GM12878 (cell line): ENCODE data around the gene SERPINI1. TPM values are rescaled to one million over a fixed set of nuclear protein-coding genes. Genes with fewer than 3 reads are reported as not detected.

ENCODE experiments used
- ATAC-seq: fragments of 200-7000 bp; cut with Tn5 transposase; 3 replicates; pipeline ENCODE4 v1.9.1; 2020; ENCODE audit warnings: mild to moderate bottlenecking, moderate library complexity
- BruUV-seq: library from RNA; stranded (reverse); fragments of 400-500 nt; replicated peaks from 2 replicates; lab custom pipeline; 2021; lab: Mats Ljungman, UMichigan
- CTCF ChIA-PET: fragments of 300-600 bp; sonication (Branson Sonifier 250); formaldehyde crosslinking; extraction: SDS; loops from one replicate; lab custom pipeline; 2021; ENCODE audit warnings: inconsistent platforms; lab: Yijun Ruan, JAX
- POLR2A ChIA-PET: fragments of 350-600 bp; formaldehyde crosslinking; extraction: SDS; loops from one replicate; lab custom pipeline; 2021; ENCODE audit warnings: inconsistent platforms; lab: Charles Lee
- RAD21 ChIA-PET: fragments of 300-600 bp; sonication (Branson Sonifier 250); formaldehyde crosslinking; loops from one replicate; lab custom pipeline; 2023; ENCODE audit warnings: antibody characterized with exemption; ENCODE audit not compliant: unreplicated experiment; lab: Charles Lee
- SMC1A ChIA-PET: fragments of 300-600 bp; sonication (Branson Sonifier 250); formaldehyde crosslinking; loops from one replicate; lab custom pipeline; 2023; ENCODE audit not compliant: unreplicated experiment, uncharacterized antibody; lab: Charles Lee
- DNase-seq: peaks from one replicate; pipeline ENCODE4 v3.0.0-alpha.2; 2011; ENCODE audit warnings: low read depth, low spot score
- FAIRE-seq: peaks from 3 replicates; lab custom pipeline; 2011; peaks lifted over from hg19 to GRCh38; lab: Jason Lieb, UNC
- H2AFZ ChIP-seq: 2 replicates; pipeline ENCODE4 v1.6.0; 2011; ENCODE audit warnings: low read depth, low read length, control low read depth; ENCODE audit not compliant: control insufficient read depth
- H3K27ac ChIP-seq: 2 replicates; pipeline ENCODE4 v1.5.1; 2011; ENCODE audit warnings: control low read depth; ENCODE audit not compliant: control insufficient read depth, insufficient read depth
- H3K27me3 ChIP-seq, 2 experiments: replicated peaks in 1 of 2; 2 replicates each; pipeline versions ENCODE4 v1.6.0 to v1.6.1; 2011; ENCODE audit warnings: low read length in 1 of 2; ENCODE audit not compliant: control insufficient read depth in 2 of 2, insufficient read depth in 2 of 2
- H3K36me3 ChIP-seq, 2 experiments: 2 replicates each; pipeline ENCODE4 v1.5.1; 2011; ENCODE audit warnings: low read length in 1 of 2; ENCODE audit not compliant: control insufficient read depth in 2 of 2, insufficient read depth in 2 of 2
- H3K4me1 ChIP-seq: 2 replicates; pipeline ENCODE4 v1.6.1; 2011; ENCODE audit warnings: mild to moderate bottlenecking, low read length, moderate library complexity, mixed read lengths; ENCODE audit not compliant: control insufficient read depth, insufficient read depth
- H3K4me2 ChIP-seq: 2 replicates; pipeline ENCODE4 v1.6.0; 2011; ENCODE audit warnings: control low read depth; ENCODE audit not compliant: control insufficient read depth, insufficient read depth
- H3K4me3 ChIP-seq: fragments of 200-600 bp; sonication (generic); 2 replicates; pipeline ENCODE4 v1.5.1; 2016
- H3K79me2 ChIP-seq: 2 replicates; pipeline ENCODE4 v1.6.0; 2011; ENCODE audit warnings: low read length; ENCODE audit not compliant: control insufficient read depth, insufficient read depth
- H3K9ac ChIP-seq: 2 replicates; pipeline ENCODE4 v1.8.0; 2011; ENCODE audit warnings: low read length, control low read depth, mixed read lengths; ENCODE audit not compliant: control insufficient read depth, insufficient read depth
- H3K9me3 ChIP-seq: replicated peaks from 3 replicates; pipeline ENCODE4 v1.5.1; 2011; ENCODE audit warnings: mild to moderate bottlenecking, low read length; ENCODE audit not compliant: control insufficient read depth, insufficient read depth
- H4K20me1 ChIP-seq: 2 replicates; pipeline ENCODE4 v1.6.0; 2011; ENCODE audit not compliant: control insufficient read depth, insufficient read depth
- CBX5 ChIP-seq: sonication (generic); IDR thresholded peaks from 2 replicates; pipeline ENCODE4 v1.6.1; 2016; ENCODE audit warnings: low read depth, moderate library complexity, mild to moderate bottlenecking, inconsistent platforms
- CEBPZ ChIP-seq: fragments of 150-350 bp; IDR thresholded peaks from 2 replicates; pipeline ENCODE4 v1.6.1; 2016; ENCODE audit warnings: low read depth, low read length
- DPF2 ChIP-seq: fragments of 450-650 bp; IDR thresholded peaks from 2 replicates; pipeline ENCODE4 v1.6.1; 2017; ENCODE audit warnings: mild to moderate bottlenecking
- EP300 ChIP-seq, 2 experiments: fragments of 150-350 bp in 1 of 2; IDR thresholded peaks; 2 replicates each; pipeline ENCODE4 v1.6.1; 2011 to 2012; ENCODE audit warnings: low read depth in 2 of 2, low read length in 2 of 2, borderline replicate concordance in 1 of 2, improper control_type of control experiment in 1 of 2, inconsistent platforms in 1 of 2; ENCODE audit not compliant: control insufficient read depth in 1 of 2
- HDAC6 ChIP-seq: fragments of 200-600 bp; sonication (generic); IDR thresholded peaks from one replicate; pipeline ENCODE4 v1.8.0; 2017; ENCODE audit warnings: antibody characterized with exemption; ENCODE audit not compliant: unreplicated experiment
- MEF2A ChIP-seq: IDR thresholded peaks from 2 replicates; pipeline ENCODE4 v1.6.1; 2011; ENCODE audit warnings: low read depth, mild to moderate bottlenecking, low read length, moderate library complexity; ENCODE audit not compliant: insufficient read depth
- MLLT1 ChIP-seq: fragments of 450-650 bp; IDR thresholded peaks from 2 replicates; pipeline ENCODE4 v1.6.1; 2016; ENCODE audit warnings: mild to moderate bottlenecking
- POU2F2 ChIP-seq: IDR thresholded peaks from 3 replicates; pipeline ENCODE4 v1.6.1; 2011; ENCODE audit warnings: low read depth, mild to moderate bottlenecking, low read length, borderline replicate concordance
- RELB ChIP-seq: fragments of 450-650 bp; IDR thresholded peaks from 2 replicates; pipeline ENCODE4 v1.6.1; 2017; ENCODE audit warnings: low read depth, mild to moderate bottlenecking, moderate library complexity
- SRF ChIP-seq, 2 experiments: IDR thresholded peaks; 2 replicates each; pipeline ENCODE4 v1.6.1; 2011; ENCODE audit warnings: low read depth in 2 of 2, low read length in 2 of 2, mild to moderate bottlenecking in 1 of 2, moderate library complexity in 1 of 2
- SUZ12 ChIP-seq: fragments of 200-600 bp; sonication (generic); IDR thresholded peaks from one replicate; pipeline ENCODE4 v1.6.1; 2018; ENCODE audit warnings: antibody characterized with exemption, mild to moderate bottlenecking; ENCODE audit not compliant: unreplicated experiment
- TCF3 ChIP-seq: IDR thresholded peaks from 2 replicates; pipeline ENCODE4 v1.6.1; 2012; ENCODE audit warnings: low read depth, mild to moderate bottlenecking, low read length, borderline replicate concordance; ENCODE audit not compliant: insufficient read depth
- ZNF24 ChIP-seq: fragments of 450-650 bp; IDR thresholded peaks from 2 replicates; pipeline ENCODE4 v1.6.1; 2017; ENCODE audit warnings: antibody characterized with exemption, mild to moderate bottlenecking
- WGBS: methylation state at CpG from one replicate; pipeline ENCODE4 v1.1.6; 2016; ENCODE audit warnings: low lambda C conversion rate; ENCODE audit not compliant: insufficient replicate concordance, insufficient coverage; ENCODE audit errors: missing lambda C conversion rate; 5-methylcytosine and 5-hydroxymethylcytosine counted together
- in situ Hi-C: fragments of 300-500 bp; cut with MboI; formaldehyde crosslinking; loops from 9 replicates; pipeline ENCODE4 v1.14.3; 2018; ENCODE audit warnings: mixed read lengths
- intact Hi-C: fragments of 100-400 bp; cut with micrococcal nuclease; formaldehyde crosslinking; loops from one replicate; pipeline ENCODE4 v1.14.2; 2022; ENCODE audit not compliant: unreplicated experiment
- polyA plus RNA-seq, 11 experiments: library from polyadenylated mRNA; depleted of rRNA in 4 of 11; unstranded in 6 of 11; stranded (reverse) in 5 of 11; fragments of >200 nt; fragmentation: Nextera tagmentation in 4 of 11; fragmentation: Illumina TruSeq in 1 of 11; extraction: Ambion mirVana in 4 of 11; extraction: Trizol in 1 of 11; gene quantifications; 1 replicate in 1 of 11; 2 replicates in 10 of 11; pipeline versions ENCODE4 v1.2.1 to v1.2.3, GENCODE V29; 2011 to 2016; ENCODE audit warnings: inconsistent platforms in 2 of 11, missing spikeins in 2 of 11, low read depth in 1 of 11
- total RNA-seq, 4 experiments: library from RNA; depleted of rRNA in 3 of 4; stranded (reverse); fragments of >200 nt in 3 of 4; fragmentation: Illumina TruSeq in 1 of 4; extraction: Trizol in 1 of 4; gene quantifications; 2 replicates each; pipeline versions ENCODE4 v1.2.1 to v1.2.3, GENCODE V29; 2013 to 2021

Gene SERPINI1
- total and polyA plus RNA-seq, 10 of the 15 experiments (the other 5 are each of a cell fraction or from before 2014, with no cell fraction given) = 1.5 to 7.6 (median 3.6) TPM

- peak; percentile 98 for ATAC-seq
- BruUV-seq = no TSS peak
- H3K79me2 ChIP-seq = no peaks in the 10 kb centered on the region
- H3K9me3 ChIP-seq = no peaks in the 10 kb centered on the region
- peak overlapping the region; percentile 19; the same call in 1 of the 2 replicates for H3K27ac ChIP-seq
- H3K27me3 ChIP-seq = no peaks in the 10 kb centered on the region
- H4K20me1 ChIP-seq = no peaks in the 10 kb centered on the region
- no peak overlapping the region for H3K9ac ChIP-seq
- 12% methylated on average over 3 of the region's 3 CpGs for WGBS
- peak overlapping the region; percentile 76 for H3K4me2 ChIP-seq
- peak overlapping the region; percentile 87 for H2AFZ ChIP-seq
- in situ Hi-C loops = no loop called here
- SMC1A ChIA-PET = interaction anchor here (0.7 to 5.9 kb wide), 12 partner anchors 10 to 132 kb away, joined by 3 to 36 read pairs (median 6); partner anchors contain the start of genes PDCD10 and SERPINI1
- H3K4me3 ChIP-seq = peak overlapping the region; percentile 36; the same call in 1 of the 2 replicates
- peaks cover 23% of the 10 kb centered on the region for H3K4me1 ChIP-seq
- CTCF ChIA-PET = interaction anchor here (1.1 to 5.7 kb wide), 6 partner anchors 9 to 370 kb away, joined by 5 to 29 read pairs (median 6); partner anchors contain the start of genes PDCD10, SERPINI1 and ZBBX
- peak; percentile 52 for DNase-seq
- no peaks in the 10 kb centered on the region for H3K36me3 ChIP-seq
- RAD21 ChIA-PET = interaction anchor here (0.8 to 3.0 kb wide), 8 partner anchors 9 to 65 kb away, joined by 3 to 17 read pairs (median 6); partner anchors contain the start of genes PDCD10 and SERPINI1
- intact Hi-C loops = no loop called here
- POLR2A ChIA-PET = interaction anchor here (0.7 to 2.7 kb wide), 3 partner anchors 8 to 15 kb away, joined by 3 to 14 read pairs (median 3); partner anchors contain the start of genes PDCD10 and SERPINI1
- FAIRE-seq = peak; percentile 94
- TF ChIP-seq CEBPZ (no peak), POU2F2 (peak; percentile 40; the same call in 1 of the 3 replicates), SRF (IDR thresholded peaks at IDR 0.05; ENCODE audit: low read depth in 2 of 2, low read length in 2 of 2) (no peak), HDAC6 (no peak), ZNF24 (peak; percentile 10; the same call in 1 of the 2 replicates), DPF2 (peak; percentile 36; the same call in 1 of the 2 replicates), RELB (peak; percentile 76; the same call in 1 of the 2 replicates), MLLT1 (no peak), CBX5 (no peak), SUZ12 (no peak), TCF3 (no peak), MEF2A (peak; percentile 88), EP300 (IDR thresholded peaks at IDR 0.05; ENCODE audit: borderline replicate concordance in 1 of 2, control insufficient read depth in 1 of 2, low read depth in 2 of 2, low read length in 2 of 2) (peak in 1 of 2 experiments; percentile 73; a peak in 2 of 4 replicates)
These were observed 14.9 kb downstream of the SERPINI1 start for GRCh38 chr3:167750272-167750971.
